Neutrophil (primary cell): Measurements from ENCODE around the gene PLXNA2.

Experiments
- H3K27ac ChIP-seq: fragments of 200-600 bp; sonication (generic); 2 replicates; pipeline ENCODE4 v1.5.1; 2016; ENCODE audit warnings: mild to moderate bottlenecking, moderate library complexity
- H3K27me3 ChIP-seq: fragments of 200-600 bp; sonication (generic); 2 replicates; pipeline ENCODE4 v1.6.0; 2016; ENCODE audit warnings: mild to moderate bottlenecking
- H3K36me3 ChIP-seq: fragments of 200-600 bp; sonication (generic); 2 replicates; pipeline ENCODE4 v1.5.1; 2017
- H3K4me1 ChIP-seq, 2 experiments: fragments of 200-600 bp in 1 of 2; sonication (generic) in 1 of 2; 1 replicate in 1 of 2; 2 replicates in 1 of 2; pipeline versions ENCODE4 v1.5.1 to v1.6.1; 2013 to 2016; ENCODE audit warnings: low read depth in 1 of 2, low read length in 1 of 2, mild to moderate bottlenecking in 1 of 2, moderate library complexity in 1 of 2; ENCODE audit not compliant: control insufficient read depth in 1 of 2, insufficient read depth in 1 of 2
- H3K4me3 ChIP-seq, 2 experiments: fragments of 200-600 bp in 1 of 2; sonication (generic) in 1 of 2; 1 replicate in 1 of 2; 2 replicates in 1 of 2; pipeline ENCODE4 v1.5.1; 2013 to 2016; ENCODE audit warnings: low read depth in 1 of 2, low read length in 1 of 2, mild to moderate bottlenecking in 1 of 2, moderate library complexity in 1 of 2
- H3K9me3 ChIP-seq: fragments of 200-600 bp; sonication (generic); 2 replicates; pipeline ENCODE4 v1.5.1; 2016
- TF ChIP-seq, protein P1 (sequence below): fragments of 200-600 bp; sonication (generic); IDR thresholded peaks from 2 replicates; pipeline ENCODE4 v1.5.1; 2016; ENCODE audit warnings: antibody characterized with exemption

Gene PLXNA2

DNA sequence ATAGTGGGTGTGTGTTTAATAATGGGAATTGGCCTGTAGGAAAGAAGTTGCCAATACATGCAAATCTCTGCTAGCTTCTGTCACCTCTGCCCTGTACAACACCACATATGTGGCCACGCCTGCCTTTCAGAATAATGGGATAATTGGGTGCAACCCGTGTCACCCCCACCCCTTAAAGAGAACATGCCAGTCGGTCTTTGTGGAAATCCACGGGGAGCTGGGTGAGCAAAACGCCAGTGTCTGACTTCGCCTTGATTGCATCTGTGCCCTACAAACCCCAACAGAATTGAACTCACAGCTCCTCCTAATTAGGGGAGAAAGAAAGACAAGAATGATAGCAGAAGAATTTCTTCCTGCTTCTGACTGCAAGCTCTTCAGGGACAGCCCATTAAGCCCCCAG, 6.4 kb upstream of the PLXNA2 start:
- H3K27ac ChIP-seq = no peak overlapping the region
- TF ChIP-seq, protein P1, sequence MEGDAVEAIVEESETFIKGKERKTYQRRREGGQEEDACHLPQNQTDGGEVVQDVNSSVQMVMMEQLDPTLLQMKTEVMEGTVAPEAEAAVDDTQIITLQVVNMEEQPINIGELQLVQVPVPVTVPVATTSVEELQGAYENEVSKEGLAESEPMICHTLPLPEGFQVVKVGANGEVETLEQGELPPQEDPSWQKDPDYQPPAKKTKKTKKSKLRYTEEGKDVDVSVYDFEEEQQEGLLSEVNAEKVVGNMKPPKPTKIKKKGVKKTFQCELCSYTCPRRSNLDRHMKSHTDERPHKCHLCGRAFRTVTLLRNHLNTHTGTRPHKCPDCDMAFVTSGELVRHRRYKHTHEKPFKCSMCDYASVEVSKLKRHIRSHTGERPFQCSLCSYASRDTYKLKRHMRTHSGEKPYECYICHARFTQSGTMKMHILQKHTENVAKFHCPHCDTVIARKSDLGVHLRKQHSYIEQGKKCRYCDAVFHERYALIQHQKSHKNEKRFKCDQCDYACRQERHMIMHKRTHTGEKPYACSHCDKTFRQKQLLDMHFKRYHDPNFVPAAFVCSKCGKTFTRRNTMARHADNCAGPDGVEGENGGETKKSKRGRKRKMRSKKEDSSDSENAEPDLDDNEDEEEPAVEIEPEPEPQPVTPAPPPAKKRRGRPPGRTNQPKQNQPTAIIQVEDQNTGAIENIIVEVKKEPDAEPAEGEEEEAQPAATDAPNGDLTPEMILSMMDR = no peak
- H3K27me3 ChIP-seq = peaks cover 51% of the 10 kb centered on the region
- H3K36me3 ChIP-seq = no peaks in the 10 kb centered on the region
- H3K4me1 ChIP-seq = no peaks in the 10 kb centered on the region
- H3K4me3 ChIP-seq = no peak overlapping the region
- H3K9me3 ChIP-seq = no peaks in the 10 kb centered on the region

DNA sequence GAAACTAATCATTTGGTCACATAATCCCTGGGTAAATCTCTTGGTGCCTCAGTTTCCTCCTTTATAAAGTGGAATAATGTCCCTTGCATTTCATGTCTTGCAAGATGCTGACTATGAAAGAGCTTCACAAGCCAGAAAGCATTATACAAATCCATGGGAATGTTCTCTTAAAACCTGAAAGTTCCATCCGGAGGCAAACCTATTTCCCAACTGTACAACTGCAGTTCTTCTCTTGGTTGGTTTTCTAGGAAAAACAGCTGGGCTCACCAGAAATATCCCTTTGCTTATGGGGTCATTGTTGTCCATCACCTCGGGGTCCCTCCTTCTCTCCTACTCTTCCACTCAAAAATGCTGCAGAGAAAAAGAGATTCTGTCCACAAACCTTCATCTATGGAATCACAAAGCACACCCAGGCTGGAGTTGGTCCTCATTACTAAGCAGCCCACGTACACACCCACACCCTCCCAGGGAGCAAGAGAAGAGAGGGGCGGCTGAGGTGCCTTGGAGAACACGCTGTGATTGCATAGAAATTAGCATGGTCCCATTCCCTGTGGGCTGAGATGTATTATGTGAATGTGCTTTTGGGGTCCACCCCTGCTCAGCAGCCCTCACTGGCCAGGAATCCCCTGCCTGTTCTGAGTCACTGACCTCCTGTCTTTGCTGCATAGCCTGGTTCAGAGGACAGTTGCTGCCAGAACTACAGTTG, 5.0 kb upstream of the PLXNA2 start:
- Histone ChIP-seq H3K27ac (no peak overlapping the region), H3K9me3 (no peaks in the 10 kb centered on the region), H3K36me3 (no peaks in the 10 kb centered on the region), H3K4me3 (no peak overlapping the region), H3K4me1 (peaks cover 11% of the 10 kb centered on the region in 2 experiments), H3K27me3 (peaks cover 57% of the 10 kb centered on the region)
- TF ChIP-seq, protein P1 = no peak

DNA sequence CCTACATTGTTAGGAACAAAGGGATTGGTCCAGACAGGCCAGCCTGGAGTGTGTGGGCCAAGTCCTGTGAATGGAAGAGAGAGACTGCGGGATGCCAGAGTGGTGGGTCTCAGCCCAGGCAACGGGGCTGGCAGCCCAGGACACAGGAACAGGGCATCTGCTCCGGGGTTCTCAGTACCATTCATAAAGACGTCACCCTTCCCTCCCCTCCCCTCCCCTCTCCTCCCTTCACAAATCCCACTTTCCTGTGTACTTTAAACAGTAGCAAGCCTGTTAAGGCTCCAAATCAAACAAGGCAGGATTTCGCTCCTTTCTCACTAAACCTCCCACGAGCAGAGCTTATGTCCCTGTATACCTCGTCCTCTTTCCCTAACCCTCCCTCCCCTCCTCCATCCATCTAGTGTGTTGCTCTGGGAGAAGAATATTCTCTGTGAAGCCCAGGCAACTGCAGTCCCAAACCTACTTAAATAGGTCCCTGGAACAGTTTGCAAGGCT, 4.2 kb upstream of the PLXNA2 start:
- H3K36me3 ChIP-seq = no peaks in the 10 kb centered on the region
- peaks cover 63% of the 10 kb centered on the region for H3K27me3 ChIP-seq
- no peaks in the 10 kb centered on the region for H3K9me3 ChIP-seq
- TF ChIP-seq, protein P1 = no peak
- H3K27ac ChIP-seq = no peak overlapping the region
- peaks cover 15 to 17% of the 10 kb centered on the region in 2 experiments for H3K4me1 ChIP-seq
- H3K4me3 ChIP-seq = no peak overlapping the region

DNA sequence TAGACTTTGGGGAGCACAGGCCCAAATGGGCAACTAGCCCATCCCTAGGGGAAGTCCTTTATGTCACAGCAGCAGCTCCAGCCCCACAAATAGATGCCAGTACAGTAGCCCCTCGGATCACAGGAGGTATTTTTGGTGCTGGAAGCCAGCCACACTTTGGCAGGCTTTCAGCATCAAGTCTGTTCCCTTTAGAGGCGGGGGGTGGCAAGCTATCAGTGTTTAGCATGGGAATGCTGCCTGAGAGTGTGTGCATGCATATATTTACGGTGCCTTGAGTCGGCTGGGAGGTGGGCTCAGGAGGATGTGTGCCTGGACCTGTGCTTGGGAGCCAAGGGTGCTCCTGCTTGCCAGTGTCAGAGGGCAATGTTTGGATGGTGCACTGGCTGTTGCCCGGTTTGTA, 3.5 kb upstream of the PLXNA2 start:
- H3K27me3 ChIP-seq = peaks cover 64% of the 10 kb centered on the region
- H3K4me1 ChIP-seq = peaks cover 22 to 24% of the 10 kb centered on the region in 2 experiments
- TF ChIP-seq, protein P1 = no peak
- no peak overlapping the region for H3K4me3 ChIP-seq
- H3K27ac ChIP-seq = no peak overlapping the region
- H3K9me3 ChIP-seq = no peaks in the 10 kb centered on the region
- H3K36me3 ChIP-seq = no peaks in the 10 kb centered on the region

DNA sequence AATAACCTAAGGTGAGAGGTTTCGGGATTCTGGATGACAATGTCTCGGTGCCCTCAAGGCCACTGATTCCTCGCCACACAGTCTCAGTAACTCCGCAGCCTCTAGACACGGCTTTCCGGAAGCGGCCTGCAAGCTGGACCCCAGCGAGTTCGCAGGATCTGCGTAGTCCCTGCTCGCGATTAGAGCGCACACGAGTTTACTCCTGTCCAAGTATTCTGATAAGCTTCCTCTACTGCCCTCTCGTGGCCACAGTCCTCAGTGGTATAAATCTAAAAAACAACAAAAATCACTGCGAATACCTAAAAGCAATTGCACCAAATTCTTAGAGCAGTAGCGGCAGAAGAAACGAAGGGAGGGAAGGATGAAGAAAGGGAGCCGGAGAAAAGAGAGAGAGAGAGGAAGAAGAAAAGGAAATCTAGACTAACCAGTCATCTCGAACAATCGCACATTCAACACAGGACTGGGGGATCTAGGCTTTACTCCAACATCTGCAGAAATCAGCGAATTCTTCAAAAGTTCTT, 1.1 kb upstream of the PLXNA2 start:
- Histone ChIP-seq H3K27ac (peak overlapping the region; percentile 77), H3K4me3 (peak overlapping the region; percentile 84 to 90)

More for the DNA sequence above, 1.1 kb upstream of the PLXNA2 start:
- Histone ChIP-seq H3K4me1 (peaks cover 23 to 24% of the 10 kb centered on the region in 2 experiments), H3K27me3 (peaks cover 77% of the 10 kb centered on the region), H3K9me3 (no peaks in the 10 kb centered on the region), H3K36me3 (no peaks in the 10 kb centered on the region)
- TF ChIP-seq, protein P1 = peak; percentile 59
